Measurements from ENCODE around the gene NIPAL4. TPM values are rescaled to one million over a fixed set of nuclear protein-coding genes. Genes with fewer than 3 reads are reported as not detected.

NIPAL4 gene
- polyA plus RNA-seq, 1 experiment, result 4.4 TPM

DNA sequence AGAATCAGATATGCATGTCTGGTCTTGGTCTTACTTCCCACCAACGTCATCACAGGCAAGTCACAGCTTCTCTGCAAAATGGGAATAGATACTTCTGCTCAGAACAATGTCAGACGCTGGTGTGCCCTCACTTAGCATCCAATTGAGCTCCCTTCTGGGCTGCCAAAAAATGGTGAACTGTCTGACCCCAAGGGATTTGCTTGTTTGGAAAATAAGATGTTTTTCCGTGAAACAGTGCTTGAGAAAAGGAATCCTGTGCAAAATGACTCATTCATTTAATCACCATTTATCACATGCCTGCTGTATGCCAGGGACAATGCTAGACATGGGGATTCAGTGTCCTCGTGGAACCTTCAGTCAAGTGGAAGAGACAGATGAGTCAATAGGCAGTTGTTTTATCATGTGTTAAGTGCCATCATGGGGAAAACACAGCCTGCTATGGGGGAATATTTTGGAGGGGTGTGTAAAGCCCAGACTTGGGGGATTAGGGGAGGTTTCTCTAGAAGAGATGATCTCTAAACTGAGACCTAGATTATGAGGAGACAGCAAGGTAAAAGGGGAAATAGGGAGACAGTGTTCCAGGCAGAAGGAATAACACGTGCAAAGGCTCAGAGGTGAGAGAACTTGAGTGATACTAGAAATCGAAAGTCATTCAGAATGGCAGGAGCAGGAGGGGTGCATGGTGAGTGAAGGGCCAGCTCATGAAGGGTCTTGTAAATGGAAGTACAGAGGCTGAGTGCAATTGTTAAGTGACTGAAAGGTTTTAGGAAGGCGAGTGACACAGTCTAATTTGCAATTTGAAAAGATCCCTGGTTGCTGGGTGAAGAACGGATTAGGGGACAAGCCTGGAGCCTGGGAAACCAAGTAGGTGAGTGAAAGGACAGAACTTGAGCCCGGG lies 3.9 kb downstream of the NIPAL4 start:
- CTCF ChIA-PET, result interaction anchor here (1.0 to 2.2 kb wide), 7 partner anchors 8 to 280 kb away, joined by 3 to 6 read pairs (median 4); no protein-coding TSS in a partner anchor
- POLR2A ChIA-PET, result interaction anchor here (0.6 kb wide), 3 partner anchors 15 to 267 kb away, joined by 3 to 5 read pairs (median 4); no protein-coding TSS in a partner anchor
- Histone ChIP-seq H3K27me3 (ENCODE audit: control insufficient read depth, insufficient read depth, low read length) (no peaks in the 10 kb centered on the region), H3K36me3 (ENCODE audit: control insufficient read depth, insufficient read depth, low read length) (no peaks in the 10 kb centered on the region), H3K4me3 (ENCODE audit: low read depth, low read length) (no peak overlapping the region)
- TF ChIP-seq, protein P1, sequence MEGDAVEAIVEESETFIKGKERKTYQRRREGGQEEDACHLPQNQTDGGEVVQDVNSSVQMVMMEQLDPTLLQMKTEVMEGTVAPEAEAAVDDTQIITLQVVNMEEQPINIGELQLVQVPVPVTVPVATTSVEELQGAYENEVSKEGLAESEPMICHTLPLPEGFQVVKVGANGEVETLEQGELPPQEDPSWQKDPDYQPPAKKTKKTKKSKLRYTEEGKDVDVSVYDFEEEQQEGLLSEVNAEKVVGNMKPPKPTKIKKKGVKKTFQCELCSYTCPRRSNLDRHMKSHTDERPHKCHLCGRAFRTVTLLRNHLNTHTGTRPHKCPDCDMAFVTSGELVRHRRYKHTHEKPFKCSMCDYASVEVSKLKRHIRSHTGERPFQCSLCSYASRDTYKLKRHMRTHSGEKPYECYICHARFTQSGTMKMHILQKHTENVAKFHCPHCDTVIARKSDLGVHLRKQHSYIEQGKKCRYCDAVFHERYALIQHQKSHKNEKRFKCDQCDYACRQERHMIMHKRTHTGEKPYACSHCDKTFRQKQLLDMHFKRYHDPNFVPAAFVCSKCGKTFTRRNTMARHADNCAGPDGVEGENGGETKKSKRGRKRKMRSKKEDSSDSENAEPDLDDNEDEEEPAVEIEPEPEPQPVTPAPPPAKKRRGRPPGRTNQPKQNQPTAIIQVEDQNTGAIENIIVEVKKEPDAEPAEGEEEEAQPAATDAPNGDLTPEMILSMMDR (IDR thresholded peaks at IDR 0.05; ENCODE audit: insufficient read depth, low read depth, low read length), result no peak
- peak; percentile 59 for DNase-seq (ENCODE audit: low read depth)

DNA sequence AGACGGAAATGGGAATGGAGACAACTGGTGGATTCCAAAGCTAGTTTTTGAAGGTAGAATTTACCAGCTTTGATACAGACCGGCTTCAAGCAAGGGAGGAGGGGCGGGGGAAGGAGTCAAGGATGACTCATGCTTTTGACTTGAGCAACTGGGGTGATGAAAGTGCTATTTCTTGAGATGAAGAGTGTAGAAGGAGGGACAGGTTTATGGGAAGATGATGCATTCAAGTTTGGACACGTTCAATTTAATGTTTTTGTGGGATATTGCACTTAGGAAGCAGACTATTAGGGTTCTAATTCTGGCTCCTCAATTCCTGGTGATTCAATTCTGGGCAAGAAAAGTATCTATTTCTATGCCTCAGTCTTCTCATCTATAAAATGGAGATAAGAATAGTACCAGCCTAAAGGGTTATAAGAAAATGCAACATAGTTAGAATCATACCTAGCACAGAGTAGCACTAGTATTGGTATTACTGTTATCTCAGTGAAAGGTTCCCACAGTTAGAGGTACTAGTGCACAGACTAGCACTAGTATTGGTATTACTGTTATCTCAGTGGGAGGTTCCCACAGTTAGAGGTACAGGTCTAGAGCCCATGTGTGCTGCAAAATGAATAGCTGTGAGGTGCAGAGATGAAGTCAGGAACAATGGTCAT lies 4.6 kb downstream of the NIPAL4 start:
- ChIA-PET CTCF (interaction anchor here (1.0 to 2.2 kb wide), 7 partner anchors 9 to 279 kb away, joined by 3 to 6 read pairs (median 4); no protein-coding TSS in a partner anchor), POLR2A (interaction anchor here (0.6 kb wide), 1 partner anchor 16 kb away, joined by 5 read pairs; no protein-coding TSS in a partner anchor)
- H3K4me3 ChIP-seq (ENCODE audit: low read depth, low read length), result no peak overlapping the region
- H3K36me3 ChIP-seq (ENCODE audit: control insufficient read depth, insufficient read depth, low read length), result no peaks in the 10 kb centered on the region
- TF ChIP-seq, protein P1 (IDR thresholded peaks at IDR 0.05; ENCODE audit: insufficient read depth, low read depth, low read length), result no peak
- H3K27me3 ChIP-seq (ENCODE audit: control insufficient read depth, insufficient read depth, low read length), result no peaks in the 10 kb centered on the region
- peak; percentile 90 for DNase-seq (ENCODE audit: low read depth)

DNA sequence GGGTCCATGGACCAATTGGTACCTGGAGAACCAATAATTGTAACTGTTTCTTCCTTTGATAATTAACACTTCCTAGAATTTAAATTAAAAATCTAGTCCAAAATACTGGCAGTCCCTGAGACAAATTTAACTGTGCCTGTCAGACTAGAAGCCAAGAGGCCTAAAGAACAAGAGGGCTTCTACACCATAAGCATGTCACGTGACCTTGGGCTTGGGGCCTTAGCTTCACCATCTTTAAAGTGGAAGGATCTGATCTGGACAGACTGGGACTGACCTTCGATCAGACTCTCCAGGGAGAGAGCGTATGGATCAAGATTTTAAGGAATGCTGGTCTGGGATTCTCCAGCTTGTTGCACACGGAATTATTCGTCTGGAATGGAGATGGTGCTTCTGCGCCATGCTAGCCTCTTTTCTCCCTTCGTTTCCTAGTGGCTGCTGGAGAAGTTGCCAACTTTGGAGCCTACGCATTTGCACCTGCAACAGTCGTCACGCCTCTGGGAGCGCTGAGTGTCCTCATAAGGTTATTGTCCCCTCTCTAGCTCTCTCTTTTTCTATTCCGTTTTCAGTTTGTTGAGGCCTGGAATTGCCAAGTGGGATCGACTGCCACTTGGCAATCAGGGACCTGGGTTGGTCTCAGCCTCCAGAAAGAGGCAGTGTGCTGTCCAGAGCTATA lies 8.4 kb downstream of the NIPAL4 start:
- CTCF ChIA-PET, result interaction anchor here (0.7 to 3.8 kb wide), 6 partner anchors 8 to 250 kb away, joined by 3 to 24 read pairs (median 4); no protein-coding TSS in a partner anchor

DNA sequence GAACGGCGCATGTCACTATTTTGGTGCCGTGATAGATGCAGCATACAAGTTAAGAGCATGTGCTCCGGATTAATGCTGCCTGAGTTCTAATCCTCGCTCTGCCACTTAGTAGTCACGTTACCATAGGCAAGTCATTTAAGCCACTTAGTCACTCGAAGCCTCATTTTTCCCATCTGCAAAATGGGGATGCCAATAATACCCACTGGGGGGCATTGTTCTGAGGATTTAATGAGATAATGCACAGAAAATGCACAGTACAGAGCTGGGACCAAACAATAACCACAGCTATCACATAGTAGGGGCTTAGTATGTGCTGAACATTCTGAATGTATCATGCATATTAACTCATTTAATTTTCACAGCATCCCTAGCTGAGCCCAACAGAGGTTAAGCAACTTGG lies 9.1 kb downstream of the NIPAL4 start:
- no peak for DNase-seq (ENCODE audit: low read depth)
- ChIA-PET POLR2A (no interaction called here), CTCF (interaction anchor here (0.8 to 3.8 kb wide), 6 partner anchors 7 to 250 kb away, joined by 3 to 24 read pairs (median 4); no protein-coding TSS in a partner anchor)
- H3K4me3 ChIP-seq (ENCODE audit: low read depth, low read length), result no peak overlapping the region
- H3K36me3 ChIP-seq (ENCODE audit: control insufficient read depth, insufficient read depth, low read length), result no peaks in the 10 kb centered on the region
- H3K27me3 ChIP-seq (ENCODE audit: control insufficient read depth, insufficient read depth, low read length), result no peaks in the 10 kb centered on the region
- TF ChIP-seq, protein P1 (IDR thresholded peaks at IDR 0.05; ENCODE audit: insufficient read depth, low read depth, low read length), result no peak

More for the DNA sequence above, 8.4 kb downstream of the NIPAL4 start:
- no peak for DNase-seq (ENCODE audit: low read depth)
- H3K36me3 ChIP-seq (ENCODE audit: control insufficient read depth, insufficient read depth, low read length), result no peaks in the 10 kb centered on the region
- H3K27me3 ChIP-seq (ENCODE audit: control insufficient read depth, insufficient read depth, low read length), result no peaks in the 10 kb centered on the region
- H3K4me3 ChIP-seq (ENCODE audit: low read depth, low read length), result no peak overlapping the region
- POLR2A ChIA-PET, result no interaction called here
- TF ChIP-seq, protein P1 (IDR thresholded peaks at IDR 0.05; ENCODE audit: insufficient read depth, low read depth, low read length), result no peak

Data from BJ (cell line).